ENCODE data around the gene IGFBP2. TPM values are rescaled to one million over a fixed set of nuclear protein-coding genes. Genes with fewer than 3 reads are reported as not detected.
A peak's percentile ranks its signal among the peaks of the same experiment; 100 is the strongest.

The IGFBP2 gene
- total RNA-seq, 1 donor from 2014 or later, result 42.6 TPM

- no peak for DNase-seq (ENCODE audit: low read depth)
Observed at GRCh38 chr2:216661639-216662375, 28.6 kb downstream of the IGFBP2 start.

DNA sequence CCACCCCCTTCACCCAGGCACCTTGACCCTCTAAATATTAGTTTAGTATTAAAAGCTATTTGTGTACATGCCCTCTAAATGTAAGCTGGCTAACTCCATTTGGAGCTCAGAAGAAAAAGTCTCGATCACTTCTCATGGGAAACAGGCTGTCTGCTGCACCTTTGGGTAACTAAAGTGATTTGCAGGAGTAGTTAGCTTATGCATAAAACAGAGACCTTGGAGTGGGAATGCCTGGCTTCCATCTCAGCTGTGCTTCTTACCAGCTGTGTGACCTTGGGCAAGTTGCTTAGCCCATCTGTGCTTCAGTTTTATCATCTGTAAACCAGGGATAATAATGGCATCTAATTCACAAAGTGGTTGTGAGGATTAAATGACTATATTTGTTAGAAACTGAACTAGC is 29.9 kb downstream of the IGFBP2 start:
- DNase-seq (ENCODE audit: low read depth), result no peak

- no peak for DNase-seq (ENCODE audit: low read depth)
Observed at GRCh38 chr2:216663846-216664245, 30.6 kb downstream of the IGFBP2 start.

- no peak for DNase-seq (ENCODE audit: low read depth)
Observed at GRCh38 chr2:216664593-216665034, 31.4 kb downstream of the IGFBP2 start.

DNA sequence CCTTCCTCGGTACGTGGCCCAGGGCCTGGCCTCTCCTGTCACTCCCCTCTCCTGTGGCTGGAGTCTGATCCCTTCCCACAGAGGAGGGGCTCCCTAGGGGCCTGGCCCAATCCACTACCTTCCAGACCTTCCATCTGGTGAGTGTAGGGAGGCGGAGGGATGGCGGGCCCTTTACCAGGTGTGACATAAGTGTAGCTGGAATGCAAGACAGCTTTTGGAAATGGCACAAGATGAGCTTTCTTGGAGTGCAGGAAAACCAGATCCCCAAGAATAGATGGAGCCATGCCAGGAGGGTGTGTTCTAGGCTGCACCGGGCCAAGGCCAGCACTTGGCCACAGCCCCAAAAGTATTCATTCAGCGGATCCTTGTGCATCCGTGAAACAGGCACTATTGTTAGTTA is 32.0 kb downstream of the IGFBP2 start:
- no peak for DNase-seq (ENCODE audit: low read depth)

DNA sequence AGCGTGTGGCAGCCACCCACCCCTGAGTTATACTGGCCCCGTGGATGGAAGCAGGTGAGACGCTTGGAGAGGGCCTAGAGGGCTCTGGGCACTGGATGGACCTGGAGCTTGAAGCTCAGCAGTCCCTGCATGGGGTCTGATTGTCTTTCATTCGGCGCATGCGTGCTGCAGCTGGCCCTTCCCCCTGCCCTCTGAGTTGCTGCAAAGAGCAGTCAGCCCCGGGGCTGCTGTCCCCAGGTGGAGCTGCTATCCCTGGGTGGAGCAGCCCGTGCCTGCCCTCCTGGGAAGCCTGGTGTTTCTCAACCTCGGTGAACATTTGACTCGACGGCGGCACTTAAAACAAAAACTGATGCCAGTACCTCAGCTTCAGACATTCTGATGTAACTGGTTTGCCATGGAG is 32.5 kb downstream of the IGFBP2 start:
- DNase-seq (ENCODE audit: low read depth), result no peak

- peak; percentile 62 for DNase-seq (ENCODE audit: low read depth)
Observed at GRCh38 chr2:216666461-216667233, 33.4 kb downstream of the IGFBP2 start.

DNA sequence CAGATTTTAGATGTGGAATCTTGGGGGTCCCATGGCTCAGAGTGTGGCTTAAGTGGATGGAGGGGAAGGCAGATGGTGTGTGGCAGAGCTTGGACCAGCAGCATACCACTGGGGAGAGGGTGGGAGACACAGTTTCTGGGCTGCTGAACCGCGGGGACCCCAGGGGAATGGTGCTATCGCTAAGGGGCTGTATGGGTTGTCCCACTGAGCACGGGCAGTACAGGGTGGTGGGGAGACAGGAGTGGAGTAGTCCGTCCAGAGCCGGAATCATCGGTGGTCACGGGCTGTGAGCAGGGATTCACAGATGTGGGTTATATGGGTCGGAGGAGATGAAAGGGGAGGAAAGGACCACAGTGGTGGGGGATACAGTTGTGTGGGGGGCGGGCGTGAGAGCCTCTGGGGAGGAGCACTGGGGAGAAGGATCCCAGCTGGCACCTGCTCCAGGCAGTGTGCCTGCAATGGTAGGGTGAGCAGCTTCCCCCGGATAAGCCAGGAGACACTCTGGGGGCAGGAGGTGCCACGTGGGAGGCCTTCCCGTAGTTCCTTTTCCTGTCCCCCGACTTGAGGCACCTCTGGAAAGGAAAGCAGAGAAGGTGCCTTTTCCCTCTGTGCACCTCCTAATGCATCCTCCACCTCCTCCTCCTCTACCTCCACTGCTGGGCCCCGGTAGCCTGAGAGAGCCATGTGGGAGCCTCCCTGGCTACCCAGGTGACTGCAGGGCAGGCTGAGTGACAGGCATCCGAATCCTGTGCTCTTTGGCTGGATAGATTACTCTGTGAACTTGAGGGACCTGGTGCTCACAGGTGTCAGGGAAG is 37.3 kb downstream of the IGFBP2 start:
- DNase-seq (ENCODE audit: low read depth), result no peak

GRCh38 chr2:216671081-216671411 is 37.8 kb downstream of the IGFBP2 start:
- no peak for DNase-seq (ENCODE audit: low read depth)

DNA sequence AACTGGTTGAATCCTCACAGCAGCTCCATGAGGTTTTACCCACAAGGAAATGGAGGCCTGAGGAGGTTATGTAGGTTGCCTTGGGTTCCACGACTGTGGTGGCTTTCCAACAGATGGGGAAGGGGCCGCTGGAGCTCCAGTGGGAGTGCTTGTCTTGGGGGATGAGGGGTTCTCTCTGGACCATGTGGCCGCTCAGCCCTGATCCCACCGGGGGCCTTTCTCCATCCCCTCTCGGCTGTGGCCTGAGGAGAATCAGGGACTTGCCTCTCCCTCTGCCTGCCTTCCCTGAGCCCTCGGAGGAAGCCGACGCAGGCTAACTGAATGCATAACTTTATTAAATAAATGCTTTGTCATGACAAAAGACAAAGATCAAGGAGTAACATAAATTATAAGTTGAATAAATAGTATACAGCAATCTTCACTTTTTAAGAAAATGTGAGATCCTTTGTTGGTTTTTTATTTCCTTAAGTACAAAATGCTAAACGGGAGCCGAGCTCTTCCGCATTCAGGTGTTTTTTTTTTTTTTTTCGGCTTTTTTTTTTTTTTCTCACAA is 38.6 kb downstream of the IGFBP2 start:
- DNase-seq (ENCODE audit: low read depth), result no peak

DNA sequence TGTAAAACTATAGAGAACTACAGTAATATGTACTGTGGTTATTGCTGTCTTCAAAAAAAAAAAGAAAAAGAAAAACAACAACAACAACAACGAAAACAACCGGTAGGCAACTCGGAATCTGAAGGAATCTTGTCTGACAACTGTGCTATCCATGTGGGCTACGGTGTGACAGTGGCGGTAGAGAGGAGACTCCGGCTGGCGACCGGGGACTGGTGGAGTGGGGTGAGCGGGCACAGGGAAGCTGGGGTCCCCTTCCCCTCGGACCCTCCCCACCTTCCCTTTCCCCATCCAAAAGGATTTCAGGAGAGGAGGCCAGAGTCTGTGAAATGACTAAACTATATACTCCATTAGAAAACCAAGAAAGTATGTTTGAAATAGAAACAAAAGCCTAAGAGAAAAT is 39.2 kb downstream of the IGFBP2 start:
- DNase-seq (ENCODE audit: low read depth), result no peak

DNA sequence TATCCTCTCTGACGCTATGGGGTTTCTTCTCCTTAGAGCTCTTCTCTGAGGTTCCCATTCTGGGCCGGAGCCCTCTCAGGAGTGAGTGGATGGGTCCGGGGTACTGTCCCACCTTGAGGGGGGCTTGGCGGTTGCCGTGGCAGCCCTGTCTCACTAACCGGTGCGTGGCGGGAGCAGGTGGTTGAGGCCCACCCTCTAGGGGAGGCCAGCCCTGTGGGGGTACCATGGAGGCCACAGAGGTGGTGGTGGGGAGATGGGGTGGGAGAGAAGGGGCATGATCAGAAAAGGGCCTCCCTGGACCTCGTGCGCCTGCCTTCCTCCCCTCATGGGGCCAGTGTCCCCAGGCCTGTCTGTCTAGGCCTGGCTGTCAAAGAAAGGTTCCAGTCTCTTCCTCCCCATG is 39.8 kb downstream of the IGFBP2 start:
- DNase-seq (ENCODE audit: low read depth), result no peak

DNA sequence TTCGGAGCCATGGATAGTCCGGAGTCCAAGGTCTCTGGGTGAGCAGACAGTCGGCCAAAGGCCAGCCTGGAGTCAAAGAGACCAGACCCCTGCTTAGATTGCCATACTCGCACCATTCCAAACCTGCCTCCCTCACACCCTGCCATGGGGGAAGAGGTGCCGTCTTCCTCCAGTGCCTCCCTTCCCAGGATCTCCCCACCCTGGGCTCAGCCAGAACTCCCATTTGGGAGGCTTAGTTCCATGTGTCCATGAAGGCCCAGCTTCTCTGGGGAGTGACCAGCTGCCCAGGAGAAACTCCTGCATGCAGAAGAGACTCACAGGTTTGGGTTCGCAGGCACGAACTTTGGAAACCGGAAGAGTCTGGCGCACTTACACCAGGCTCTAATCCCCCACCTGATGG is 40.4 kb downstream of the IGFBP2 start:
- DNase-seq (ENCODE audit: low read depth), result no peak

DNA sequence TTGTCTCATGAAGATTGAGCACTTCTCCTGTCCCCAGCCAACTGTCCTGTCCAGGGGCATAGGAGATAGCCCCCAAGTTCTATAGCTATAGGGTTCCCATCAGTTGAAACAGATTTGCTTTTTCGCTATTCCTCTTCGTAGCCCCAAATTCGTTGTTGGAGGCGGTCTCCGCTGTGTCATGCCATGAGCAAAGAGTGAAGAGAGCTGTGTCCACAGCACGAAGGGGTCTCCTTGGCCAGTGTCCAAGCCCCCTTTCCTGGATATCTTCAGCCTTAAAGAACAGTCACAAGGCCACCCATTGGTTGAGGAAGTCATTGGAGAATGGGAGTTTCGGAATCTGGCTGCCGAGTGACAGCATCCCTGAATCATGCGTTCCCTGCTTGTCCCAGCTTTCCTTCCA is 41.2 kb downstream of the IGFBP2 start:
- DNase-seq (ENCODE audit: low read depth), result no peak

GRCh38 chr2:216676630-216677029 is 43.4 kb downstream of the IGFBP2 start:
- DNase-seq (ENCODE audit: low read depth), result no peak

- no peak for DNase-seq (ENCODE audit: low read depth)
Observed at GRCh38 chr2:216677439-216678097, 44.3 kb downstream of the IGFBP2 start.

- no peak for DNase-seq (ENCODE audit: low read depth)
Observed at GRCh38 chr2:216678098-216678465, 44.9 kb downstream of the IGFBP2 start.

DNA sequence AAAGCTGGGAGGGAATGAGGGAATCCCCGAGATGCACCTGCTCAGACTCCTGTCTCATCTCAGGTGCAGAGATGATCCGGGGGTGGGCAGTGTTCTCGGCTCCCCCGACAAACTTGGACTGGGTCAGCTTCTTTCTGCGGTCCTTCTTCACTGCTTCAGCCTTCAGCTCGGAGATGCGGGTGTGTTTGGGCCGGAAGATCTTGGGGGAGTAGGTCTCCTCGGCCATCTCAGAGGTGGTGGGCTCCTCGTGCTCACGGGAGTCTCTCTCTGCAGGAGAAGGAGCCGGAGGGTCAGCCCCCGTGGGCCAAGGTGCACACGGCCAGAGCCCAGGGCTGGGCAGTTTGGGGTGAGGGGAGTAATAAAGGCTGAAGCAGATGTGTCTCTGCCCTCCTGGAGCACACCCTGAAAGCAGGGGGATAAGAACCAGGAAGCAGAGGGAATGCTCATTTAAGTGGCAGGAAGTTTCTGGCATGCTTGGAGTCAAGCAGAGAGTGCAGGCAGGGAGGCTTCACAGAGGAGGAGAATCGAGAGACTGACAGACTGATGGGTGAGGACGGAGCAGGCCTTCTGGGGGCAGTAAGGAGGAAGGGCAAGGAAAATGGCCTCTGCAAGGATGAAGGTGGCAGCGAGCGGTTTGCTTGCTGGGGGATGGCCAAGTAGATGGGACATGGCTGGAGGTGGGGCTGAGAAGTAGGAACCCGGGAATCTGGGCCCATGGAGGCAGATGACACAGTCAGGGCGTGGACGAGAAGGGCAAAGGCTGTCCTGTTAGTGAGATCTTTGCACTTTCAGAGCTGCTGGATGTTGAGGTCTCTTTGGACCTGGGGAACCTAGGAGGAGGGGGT is 45.8 kb downstream of the IGFBP2 start:
- DNase-seq (ENCODE audit: low read depth), result no peak

GRCh38 chr2:216679658-216680024 is 46.4 kb downstream of the IGFBP2 start:
- no peak for DNase-seq (ENCODE audit: low read depth)

- no peak for DNase-seq (ENCODE audit: low read depth)
Observed at GRCh38 chr2:216680951-216681629, 47.9 kb downstream of the IGFBP2 start.

Measured in renal cortical epithelial cell (primary cell).